Coronary artery (tissue), 2 donors: ENCODE results near the gene MAP4K3.
"Not testable (repeated sequence)": the region's sequence is repeated elsewhere in the genome, so short reads cannot be mapped to it uniquely, and the experiment has no call there.

Source experiments
- DNase-seq: peaks from one replicate; pipeline ENCODE4 v3.0.0-alpha.2; 2017; ENCODE audit warnings: low spot score
- H3K27ac ChIP-seq, 2 donors: fragments of 200-600 bp; sonication (generic); one replicate each; pipeline ENCODE4 v1.5.1; 2016 to 2019
- H3K4me3 ChIP-seq: fragments of 200-600 bp; sonication (generic); 2 replicates; pipeline ENCODE4 v1.5.1; 2016; ENCODE audit warnings: mild to moderate bottlenecking, moderate library complexity
- CTCF ChIP-seq: fragments of 200-600 bp; sonication (generic); IDR thresholded peaks from one replicate; pipeline ENCODE4 v1.5.1; 2019; ENCODE audit warnings: antibody characterized with exemption

MAP4K3 gene

DNA sequence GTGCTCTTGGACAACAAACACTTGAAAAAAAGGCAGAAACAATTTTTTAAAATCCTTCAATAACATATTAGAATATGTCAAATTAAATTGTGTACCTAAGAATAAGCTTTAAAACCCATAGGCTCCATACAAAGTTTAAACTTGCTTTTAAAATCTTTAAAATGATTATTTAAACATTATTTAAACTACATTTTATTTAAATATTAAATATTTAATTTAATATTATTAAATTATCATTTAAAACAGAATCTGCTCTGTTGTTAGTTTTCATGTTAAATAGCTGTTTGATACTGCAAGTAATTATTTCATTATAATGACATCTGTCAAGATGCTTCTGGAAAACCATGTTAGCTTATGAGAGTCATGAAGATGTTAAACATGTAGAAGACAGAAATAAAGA lies 75.6 kb downstream of the MAP4K3 start:
- no peak for TF ChIP-seq CTCF
- no peak overlapping the region for H3K4me3 ChIP-seq

GRCh38 chr2:39360342-39360741 lies 76.7 kb downstream of the MAP4K3 start:
- DNase-seq, H3K27ac ChIP-seq, H3K4me3 ChIP-seq: not testable (repeated sequence)

More for the DNA sequence above, 75.6 kb downstream of the MAP4K3 start:
- no peak overlapping the region for H3K27ac ChIP-seq
- DNase-seq: no peak

DNA sequence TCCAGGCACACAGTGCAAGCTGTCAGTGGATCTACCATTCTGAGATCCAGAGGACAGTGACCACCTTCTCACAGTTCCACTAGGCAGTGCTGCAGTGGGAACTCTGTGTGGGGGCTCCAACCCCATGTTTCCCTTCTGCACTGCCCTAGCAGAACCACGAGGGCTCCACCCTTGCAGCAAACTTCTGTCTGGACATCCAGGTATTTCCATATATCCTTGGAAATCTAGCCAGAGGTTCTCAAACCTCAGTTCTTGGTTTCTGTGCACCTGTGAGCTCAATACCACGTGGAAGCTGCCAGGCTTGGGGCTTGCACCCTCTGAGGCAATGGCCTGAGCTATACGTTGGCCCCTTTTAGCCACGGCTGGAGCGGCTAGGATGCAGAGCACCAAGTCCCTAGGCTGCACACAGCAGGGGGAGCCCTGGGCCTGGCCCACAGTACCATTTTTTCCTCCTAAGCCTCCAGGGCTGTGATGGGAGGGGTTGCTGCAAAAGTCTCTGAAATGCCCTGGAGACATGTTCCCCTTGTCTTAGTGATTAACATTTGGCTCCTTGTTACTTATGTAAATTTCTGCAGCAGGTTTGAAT lies 77.5 kb downstream of the MAP4K3 start:
- no peak overlapping the region for H3K27ac ChIP-seq
- no peak for DNase-seq
- TF ChIP-seq CTCF: no peak
- H3K4me3 ChIP-seq: no peak overlapping the region

DNA sequence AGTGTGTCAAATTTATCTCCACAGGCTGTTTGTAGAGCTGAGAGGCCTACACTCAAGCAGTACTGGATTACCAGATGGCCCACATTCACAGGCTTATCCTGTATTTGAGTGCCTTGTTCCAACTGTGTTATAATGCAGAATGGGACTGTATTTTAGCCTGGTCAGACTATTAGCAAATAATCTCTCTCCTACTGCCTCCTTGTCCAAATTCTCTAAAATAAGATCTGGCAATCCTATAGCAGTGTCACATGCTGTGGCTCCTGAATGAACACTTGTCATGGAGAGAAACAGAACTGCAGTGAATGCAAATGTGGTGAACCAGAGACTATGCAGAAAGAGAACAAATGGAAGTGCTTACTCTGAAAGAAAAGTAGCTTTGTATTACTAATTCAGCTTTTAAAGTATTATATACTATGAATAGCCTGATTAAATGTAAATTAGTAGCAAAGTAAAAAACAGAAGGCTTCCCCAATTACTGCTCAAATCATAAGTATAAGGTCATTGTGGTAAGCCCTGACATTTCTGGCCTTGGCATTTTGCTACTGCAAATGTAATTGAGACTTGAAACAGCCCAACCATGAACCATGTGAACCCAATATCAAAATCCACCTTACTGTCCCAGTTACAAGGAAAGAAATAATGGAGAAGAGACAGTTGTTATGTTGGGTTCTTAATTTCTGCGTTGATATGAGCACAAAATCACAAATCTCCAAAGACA lies 80.0 kb downstream of the MAP4K3 start:
- no peak for DNase-seq
- no peak overlapping the region for H3K4me3 ChIP-seq
- H3K27ac ChIP-seq: no peak overlapping the region
- TF ChIP-seq CTCF: no peak

DNA sequence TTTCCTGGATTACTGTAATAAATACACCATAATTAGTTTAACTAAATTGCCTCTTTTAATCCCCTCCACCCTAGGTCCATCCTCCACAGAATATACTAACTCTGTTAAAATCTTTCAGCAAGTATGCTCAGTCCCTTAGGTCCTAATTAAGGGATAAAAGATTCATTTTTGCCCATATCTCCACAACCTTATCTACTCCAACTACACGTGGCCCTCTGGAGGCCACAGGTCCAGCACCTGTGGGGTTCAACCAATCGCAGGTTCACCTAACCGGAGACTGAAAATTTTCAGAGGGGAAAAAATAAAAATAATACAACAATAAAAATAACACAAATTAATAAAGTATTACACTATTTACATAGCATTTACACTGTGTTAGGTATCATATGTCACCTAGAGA lies 86.4 kb downstream of the MAP4K3 start:
- Histone ChIP-seq H3K4me3 (no peak overlapping the region), H3K27ac (no peak overlapping the region)
- DNase-seq: no peak
- no peak for TF ChIP-seq CTCF

GRCh38 chr2:39338502-39338901 lies 98.6 kb downstream of the MAP4K3 start:
- Histone ChIP-seq H3K4me3 (no peak overlapping the region), H3K27ac (no peak overlapping the region)
- DNase-seq: no peak
- TF ChIP-seq CTCF: no peak

GRCh38 chr2:39335930-39336329 lies 101.2 kb downstream of the MAP4K3 start:
- Histone ChIP-seq H3K27ac (no peak overlapping the region), H3K4me3 (no peak overlapping the region)
- TF ChIP-seq CTCF: no peak
- no peak for DNase-seq
